ENCODE data around the gene FAAP100.

- TF ChIP-seq CTCF (IDR thresholded peaks at IDR 0.05) (no peak), POLR2A (IDR thresholded peaks at IDR 0.05) (no peak)
These were observed 19.5 kb downstream of the FAAP100 start for GRCh38 chr17:81532490-81533287.

All from body of pancreas (tissue), 4 donors.